Caco-2 (cell line): ENCODE data around the gene CADPS. TPM values are rescaled to one million over a fixed set of nuclear protein-coding genes. Genes with fewer than 3 reads are reported as not detected.

Source experiments
- BruUV-seq: library from RNA; stranded (reverse); fragments of 400-500 nt; replicated peaks from 2 replicates; lab custom pipeline; 2021; lab: Mats Ljungman, UMichigan
- CTCF ChIA-PET: fragments of 300-600 bp; sonication (Branson Sonifier 250); formaldehyde crosslinking; loops from one replicate; lab custom pipeline; 2022; ENCODE audit warnings: antibody characterized with exemption; lab: Charles Lee
- POLR2A ChIA-PET: fragments of 300-600 bp; sonication (Branson Sonifier 250); formaldehyde crosslinking; loops from one replicate; lab custom pipeline; 2022; ENCODE audit warnings: antibody characterized with exemption; lab: Charles Lee
- DNase-seq, 2 experiments: peaks; one replicate each; pipeline versions ENCODE4 v3.0.0 to v3.0.0-alpha.2; 2020 to 2022
- H3K27me3 ChIP-seq: replicated peaks from 2 replicates; pipeline ENCODE4 v1.6.0; 2011; ENCODE audit warnings: low read length; ENCODE audit not compliant: control insufficient read depth, insufficient read depth
- H3K36me3 ChIP-seq: 2 replicates; pipeline ENCODE4 v1.5.1; 2011; ENCODE audit warnings: low read length; ENCODE audit not compliant: control insufficient read depth, insufficient read depth
- H3K4me1 ChIP-seq: fragments of 250-450 bp; sonication (Bioruptor Pico); 2 replicates; pipeline ENCODE4 v1.5.1; 2020; ENCODE audit warnings: mild to moderate bottlenecking
- H3K4me3 ChIP-seq: 2 replicates; pipeline ENCODE4 v1.5.1; 2011; ENCODE audit warnings: low read depth, mild to moderate bottlenecking, control low read depth, low read length
- H3K9me3 ChIP-seq: fragments of 250-450 bp; sonication (Bioruptor Pico); 2 replicates; pipeline ENCODE4 v1.5.1; 2020; ENCODE audit warnings: mild to moderate bottlenecking, moderate library complexity
- H3K27ac Mint-ChIP-seq: one replicate; pipeline ENCODE4 v1.8.0; 2022; ENCODE audit warnings: mixed read lengths; ENCODE audit not compliant: unreplicated experiment
- H3K27me3 Mint-ChIP-seq: one replicate; pipeline ENCODE4 v1.8.0; 2022; ENCODE audit warnings: mixed read lengths; ENCODE audit not compliant: insufficient read depth, unreplicated experiment
- H3K36me3 Mint-ChIP-seq: one replicate; pipeline ENCODE4 v1.8.0; 2022; ENCODE audit warnings: mild to moderate bottlenecking, mixed read lengths; ENCODE audit not compliant: insufficient read depth, unreplicated experiment
- H3K4me1 Mint-ChIP-seq: one replicate; pipeline ENCODE4 v1.8.0; 2022; ENCODE audit warnings: low read depth, mixed read lengths; ENCODE audit not compliant: unreplicated experiment
- H3K4me3 Mint-ChIP-seq: one replicate; pipeline ENCODE4 v1.8.0; 2022; ENCODE audit warnings: mild to moderate bottlenecking, moderate library complexity, mixed read lengths; ENCODE audit not compliant: unreplicated experiment
- H3K9me3 Mint-ChIP-seq: one replicate; pipeline ENCODE4 v1.8.0; 2022; ENCODE audit warnings: mixed read lengths; ENCODE audit not compliant: unreplicated experiment
- CTCF ChIP-seq, 2 experiments: fragments of 200-600 bp in 1 of 2; IDR thresholded peaks; 1 replicate in 1 of 2; 2 replicates in 1 of 2; pipeline versions ENCODE4 v1.5.1 to v1.8.0; 2011 to 2022; ENCODE audit warnings: antibody characterized with exemption in 1 of 2, control low read depth in 1 of 2, inconsistent platforms in 1 of 2, low read depth in 1 of 2, low read length in 1 of 2, mild to moderate bottlenecking in 1 of 2, moderate library complexity in 1 of 2; ENCODE audit not compliant: insufficient read depth in 1 of 2, severe bottlenecking in 1 of 2, unreplicated experiment in 1 of 2
- intact Hi-C: fragments of 100-400 bp; cut with micrococcal nuclease; formaldehyde crosslinking; loops from one replicate; pipeline ENCODE4 v1.10.0; 2022; ENCODE audit not compliant: unreplicated experiment
- total RNA-seq: library from RNA; stranded (reverse); gene quantifications from 2 replicates; pipeline ENCODE4 v1.2.3, GENCODE V29; 2022

Gene CADPS
- total RNA-seq, 1 experiment from 2014 or later, result not detected

GRCh38 chr3:62843508-62843907 is 31.7 kb downstream of the CADPS start:
- Mint-ChIP-seq H3K27ac (no peak overlapping the region), H3K36me3 (no peaks in the 10 kb centered on the region), H3K27me3 (peaks cover 10% of the 10 kb centered on the region), H3K9me3 (no peaks in the 10 kb centered on the region), H3K4me3 (no peak overlapping the region), H3K4me1 (no peaks in the 10 kb centered on the region)
- TF ChIP-seq CTCF (IDR thresholded peaks at IDR 0.05; ENCODE audit: insufficient read depth in 1 of 2, low read depth in 1 of 2, low read length in 1 of 2, severe bottlenecking in 1 of 2, unreplicated experiment in 1 of 2), result no peak
- Histone ChIP-seq H3K27me3 (no peaks in the 10 kb centered on the region), H3K36me3 (no peaks in the 10 kb centered on the region), H3K9me3 (no peaks in the 10 kb centered on the region), H3K4me3 (no peak overlapping the region), H3K4me1 (no peaks in the 10 kb centered on the region)
- DNase-seq, result no peak
- intact Hi-C loops, result no loop called here
- BruUV-seq, result no TSS peak
- CTCF ChIA-PET, result no interaction called here
- POLR2A ChIA-PET, result no interaction called here

- H3K27me3 Mint-ChIP-seq, result peaks cover 8% of the 10 kb centered on the region
- H3K9me3 Mint-ChIP-seq, result no peaks in the 10 kb centered on the region
- H3K9me3 ChIP-seq, result no peaks in the 10 kb centered on the region
- no peak for DNase-seq
- H3K36me3 Mint-ChIP-seq, result no peaks in the 10 kb centered on the region
- no TSS peak for BruUV-seq
- ChIA-PET POLR2A (no interaction called here), CTCF (no interaction called here)
- no peaks in the 10 kb centered on the region for H3K4me1 Mint-ChIP-seq
- H3K27ac Mint-ChIP-seq, result no peak overlapping the region
- no peaks in the 10 kb centered on the region for H3K36me3 ChIP-seq
- no peaks in the 10 kb centered on the region for H3K4me1 ChIP-seq
- no peak for TF ChIP-seq CTCF (IDR thresholded peaks at IDR 0.05; ENCODE audit: insufficient read depth in 1 of 2, low read depth in 1 of 2, low read length in 1 of 2, severe bottlenecking in 1 of 2, unreplicated experiment in 1 of 2)
- no peak overlapping the region for H3K4me3 ChIP-seq
- no peaks in the 10 kb centered on the region for H3K27me3 ChIP-seq
- H3K4me3 Mint-ChIP-seq, result no peak overlapping the region
- intact Hi-C loops, result no loop called here
These were observed 35.5 kb downstream of the CADPS start for GRCh38 chr3:62839748-62840147.

- Histone ChIP-seq H3K4me3 (no peak overlapping the region), H3K9me3 (no peaks in the 10 kb centered on the region), H3K27me3 (no peaks in the 10 kb centered on the region), H3K4me1 (no peaks in the 10 kb centered on the region), H3K36me3 (no peaks in the 10 kb centered on the region)
- intact Hi-C loops, result no loop called here
- Mint-ChIP-seq H3K4me1 (no peaks in the 10 kb centered on the region), H3K4me3 (no peak overlapping the region), H3K36me3 (no peaks in the 10 kb centered on the region), H3K9me3 (no peaks in the 10 kb centered on the region), H3K27ac (no peak overlapping the region), H3K27me3 (peaks cover 8% of the 10 kb centered on the region)
- TF ChIP-seq CTCF (IDR thresholded peaks at IDR 0.05; ENCODE audit: insufficient read depth in 1 of 2, low read depth in 1 of 2, low read length in 1 of 2, severe bottlenecking in 1 of 2, unreplicated experiment in 1 of 2), result no peak
- ChIA-PET CTCF (no interaction called here), POLR2A (no interaction called here)
- no peak for DNase-seq
- no TSS peak for BruUV-seq
These were observed 38.0 kb downstream of the CADPS start for GRCh38 chr3:62837145-62837787.
